Liver (tissue), 3 donors: ENCODE measurements around the gene UBQLN3.

Source experiments
- CTCF ChIP-seq: fragments of 150-350 bp; IDR thresholded peaks from 2 replicates; pipeline ENCODE4 v1.5.1; 2017; ENCODE audit warnings: improper control_type of control experiment, low read depth, low read length; ENCODE audit not compliant: missing input control
- MAX ChIP-seq: IDR thresholded peaks from 2 replicates; pipeline ENCODE4 v1.6.1; 2016; ENCODE audit warnings: antibody characterized with exemption
- NR2F2 ChIP-seq: IDR thresholded peaks from 2 replicates; pipeline ENCODE4 v1.6.1; 2016; ENCODE audit warnings: antibody characterized with exemption
- SP1 ChIP-seq: IDR thresholded peaks from 2 replicates; pipeline ENCODE4 v1.6.1; 2018; ENCODE audit warnings: antibody characterized with exemption, mild to moderate bottlenecking
- TAF1 ChIP-seq: conservative IDR thresholded peaks from 2 replicates; pipeline ENCODE4 v1.6.1; 2016; ENCODE audit warnings: antibody characterized with exemption, mild to moderate bottlenecking
- donor health status: healthy.
- donor health status: healthy.

- no peak for TF ChIP-seq SP1
- TF ChIP-seq MAX, result no peak
- TF ChIP-seq CTCF, result no peak
- TF ChIP-seq NR2F2, result no peak
- no peak for TF ChIP-seq TAF1
Observed at GRCh38 chr11:5547982-5548381, 38.2 kb upstream of the UBQLN3 start.
